IPS-18c (cell line): Measurements from ENCODE around the gene SLFN13.
A peak's percentile ranks its signal among the peaks of the same experiment; 100 is the strongest.
"Not testable (repeated sequence)": the region's sequence is repeated elsewhere in the genome, so short reads cannot be mapped to it uniquely, and the experiment has no call there.

ENCODE experiments used
- H3K4me3 ChIP-seq: 2 replicates; pipeline ENCODE4 v1.7.0; 2013; ENCODE audit warnings: low read depth, mild to moderate bottlenecking, low read length, moderate library complexity; ENCODE audit not compliant: insufficient read depth
- H3K9me3 ChIP-seq: one replicate; pipeline ENCODE4 v1.6.1; 2013; ENCODE audit warnings: mild to moderate bottlenecking, low read length, moderate library complexity; ENCODE audit not compliant: control insufficient read depth, insufficient read depth

SLFN13 gene

GRCh38 chr17:35447499-35447898 is 1.1 kb downstream of the SLFN13 start:
- peak overlapping the region; percentile 69; the same call in 1 of the 2 replicates for H3K4me3 ChIP-seq
- H3K9me3 ChIP-seq = no peaks in the 10 kb centered on the region

GRCh38 chr17:35438433-35438832 is 10.1 kb downstream of the SLFN13 start:
- H3K9me3 ChIP-seq = no peaks in the 10 kb centered on the region
- no peak overlapping the region for H3K4me3 ChIP-seq

GRCh38 chr17:35433075-35433894 is 15.3 kb downstream of the SLFN13 start:
- Histone ChIP-seq H3K9me3 (no peaks in the 10 kb centered on the region), H3K4me3 (peak overlapping the region; percentile 67)

- Histone ChIP-seq H3K4me3 (peak within 1 kb of the TSS; percentile 67), H3K9me3 (no peaks in the 10 kb centered on the region)
These were observed 16.1 kb downstream of the SLFN13 start, which contains the start of gene SLFN12 for GRCh38 chr17:35432176-35433074. TSS of gene SLFN12 (minus strand) at chr17:35432500. CDS start at chr17:35423028, 9,472 bp downstream.

- H3K9me3 ChIP-seq = no peaks in the 10 kb centered on the region
- no peak overlapping the region for H3K4me3 ChIP-seq
These were observed 18.9 kb downstream of the SLFN13 start for GRCh38 chr17:35429702-35430101.

GRCh38 chr17:35428229-35428628 is 20.3 kb downstream of the SLFN13 start:
- Histone ChIP-seq H3K9me3 (no peaks in the 10 kb centered on the region), H3K4me3 (no peak overlapping the region)

- no peaks in the 10 kb centered on the region for H3K9me3 ChIP-seq
- no peak overlapping the region for H3K4me3 ChIP-seq
These were observed 24.8 kb downstream of the SLFN13 start for GRCh38 chr17:35423761-35424160.

GRCh38 chr17:35421069-35421468 is 27.5 kb downstream of the SLFN13 start:
- H3K4me3 ChIP-seq = not testable (repeated sequence)

GRCh38 chr17:35416659-35417058 is 31.9 kb downstream of the SLFN13 start:
- no peak overlapping the region for H3K4me3 ChIP-seq

More at GRCh38 chr17:35421069-35421468, 27.5 kb downstream of the SLFN13 start:
- not testable (repeated sequence) for H3K9me3 ChIP-seq

GRCh38 chr17:35414707-35415106 is 33.9 kb downstream of the SLFN13 start:
- H3K9me3 ChIP-seq = not testable (repeated sequence)

More at GRCh38 chr17:35416659-35417058, 31.9 kb downstream of the SLFN13 start:
- no peaks in the 10 kb centered on the region for H3K9me3 ChIP-seq

GRCh38 chr17:35414247-35414646 is 34.3 kb downstream of the SLFN13 start:
- Histone ChIP-seq H3K9me3 (no peaks in the 10 kb centered on the region), H3K4me3 (no peak overlapping the region)

More at GRCh38 chr17:35414707-35415106, 33.9 kb downstream of the SLFN13 start:
- not testable (repeated sequence) for H3K4me3 ChIP-seq

- Histone ChIP-seq H3K4me3 (no peak overlapping the region), H3K9me3 (no peaks in the 10 kb centered on the region)
These were observed 41.0 kb downstream of the SLFN13 start for GRCh38 chr17:35407531-35407930.

GRCh38 chr17:35406568-35406967 is 42.0 kb downstream of the SLFN13 start:
- Histone ChIP-seq H3K9me3 (no peaks in the 10 kb centered on the region), H3K4me3 (no peak overlapping the region)

GRCh38 chr17:35404360-35404759 is 44.2 kb downstream of the SLFN13 start:
- no peak overlapping the region for H3K4me3 ChIP-seq
- H3K9me3 ChIP-seq = no peaks in the 10 kb centered on the region

- not testable (repeated sequence) for H3K9me3 ChIP-seq, H3K4me3 ChIP-seq
These were observed 54.8 kb downstream of the SLFN13 start for GRCh38 chr17:35393783-35394182.

GRCh38 chr17:35390663-35391062 is 57.9 kb downstream of the SLFN13 start:
- H3K4me3 ChIP-seq = no peak overlapping the region
- no peaks in the 10 kb centered on the region for H3K9me3 ChIP-seq

- H3K9me3 ChIP-seq = no peaks in the 10 kb centered on the region
- no peak overlapping the region for H3K4me3 ChIP-seq
These were observed 58.4 kb downstream of the SLFN13 start for GRCh38 chr17:35390156-35390555.

- Histone ChIP-seq H3K9me3 (no peaks in the 10 kb centered on the region), H3K4me3 (no peak overlapping the region)
These were observed 61.1 kb downstream of the SLFN13 start for GRCh38 chr17:35387496-35387895.
